Sigmoid colon (tissue), 7 donors: Measurements from ENCODE around the gene DMRTA1. TPM values are rescaled to one million over a fixed set of nuclear protein-coding genes. Genes with fewer than 3 reads are reported as not detected.
"Not testable (repeated sequence)": the region's sequence is repeated elsewhere in the genome, so short reads cannot be mapped to it uniquely, and the experiment has no call there.

Experiments used
- DNase-seq: peaks from one replicate; pipeline ENCODE4 v3.0.0-alpha.2; 2019
- H3K27ac ChIP-seq, 4 donors: fragments of 200-600 bp; sonication (generic); one replicate each; pipeline ENCODE4 v1.5.1; 2016 to 2019; ENCODE audit warnings: mild to moderate bottlenecking in 1 of 4
- H3K27me3 ChIP-seq, 3 donors: fragments of 200-600 bp; sonication (generic); one replicate each; pipeline ENCODE4 v1.5.1; 2019; ENCODE audit warnings: mild to moderate bottlenecking in 1 of 3
- H3K36me3 ChIP-seq, 4 donors: fragments of 200-600 bp; sonication (generic); one replicate each; pipeline ENCODE4 v1.5.1; 2016 to 2019
- H3K4me1 ChIP-seq, 4 donors: fragments of 200-600 bp; sonication (generic); one replicate each; pipeline ENCODE4 v1.5.1; 2017 to 2019
- H3K4me3 ChIP-seq, 4 donors: fragments of 200-600 bp; sonication (generic); one replicate each; pipeline ENCODE4 v1.5.1; 2017 to 2019; ENCODE audit warnings: mild to moderate bottlenecking in 2 of 4, moderate library complexity in 1 of 4
- H3K9me3 ChIP-seq, 4 donors: fragments of 200-600 bp in 3 of 4; sonication (generic) in 3 of 4; one replicate each; pipeline versions ENCODE4 v1.5.1 to v1.6.1; 2013 to 2019
- CTCF ChIP-seq, 4 experiments: fragments of 450-650 bp in 3 of 4; fragments of 200-600 bp in 1 of 4; IDR thresholded peaks; one replicate each; pipeline ENCODE4 v1.5.1; 2016 to 2019; ENCODE audit warnings: antibody characterized with exemption in 4 of 4, mild to moderate bottlenecking in 3 of 4, moderate library complexity in 2 of 4
- EP300 ChIP-seq, 4 donors: sonication (generic); formaldehyde crosslinking; IDR thresholded peaks; one replicate each; pipeline ENCODE4 v1.6.1; 2017; ENCODE audit warnings: antibody characterized with exemption in 4 of 4
- POLR2A ChIP-seq, 2 donors: fragments of 450-650 bp; IDR thresholded peaks; one replicate each; pipeline ENCODE4 v1.6.1; 2016; ENCODE audit warnings: antibody characterized with exemption in 2 of 2, mild to moderate bottlenecking in 2 of 2, moderate library complexity in 2 of 2
- POLR2AphosphoS5 ChIP-seq, 4 donors: sonication (generic); formaldehyde crosslinking; IDR thresholded peaks; one replicate each; pipeline ENCODE4 v1.6.1; 2017; ENCODE audit warnings: antibody characterized with exemption in 4 of 4
- WGBS, 2 donors: extraction: QIAGEN DNeasy Blood & Tissue Kit; methylation state at CpG; one replicate each; pipeline ENCODE4 v1.1.7; 2013; 5-methylcytosine and 5-hydroxymethylcytosine counted together
- intact Hi-C: fragments of 100-400 bp; cut with DNase I; formaldehyde crosslinking; loops from one replicate; pipeline ENCODE4 v1.15.1; 2023
- polyA plus RNA-seq, 3 donors: library from polyadenylated mRNA; stranded (reverse); fragments of 200-250 nt; gene quantifications; one replicate each; pipeline ENCODE4 v1.2.3, GENCODE V29; 2013
- total RNA-seq, 4 donors: library from RNA; depleted of rRNA; stranded (reverse); fragments of >200 nt; gene quantifications; one replicate each; pipeline ENCODE4 v1.1.0, GENCODE V29; 2016
- donor health status: healthy with polysubstance abuse.
- donor health status: Bipolar disorder and iron deficiency.
- donor health status: healthy.

The DMRTA1 gene
- total and polyA plus RNA-seq, 7 donors = 0.20 to 2.1 (median 0.83) TPM

- intact Hi-C loops = no loop called here
- WGBS, 2 donors = 77 to 79% methylated on average over 2 of the region's 2 CpGs
- H3K27ac ChIP-seq = no peak overlapping the region
- no peak overlapping the region for H3K4me3 ChIP-seq
- no peaks in the 10 kb centered on the region for H3K4me1 ChIP-seq
- H3K36me3 ChIP-seq = no peaks in the 10 kb centered on the region
- H3K9me3 ChIP-seq = peaks cover 0 to 2% (median 0%) of the 10 kb centered on the region in 4 donors
- TF ChIP-seq POLR2A (IDR thresholded peaks at IDR 0.05) (no peak), POLR2AphosphoS5 (IDR thresholded peaks at IDR 0.05) (no peak), EP300 (IDR thresholded peaks at IDR 0.05) (no peak), CTCF (IDR thresholded peaks at IDR 0.05) (no peak)
- no peaks in the 10 kb centered on the region for H3K27me3 ChIP-seq
- DNase-seq = no peak
Observed at GRCh38 chr9:22481566-22481965, 34.9 kb downstream of the DMRTA1 start.

GRCh38 chr9:22483528-22484070 is 37.0 kb downstream of the DMRTA1 start:
- H3K9me3 ChIP-seq = peaks cover 0 to 2% (median 0%) of the 10 kb centered on the region in 4 donors
- H3K27me3 ChIP-seq = no peaks in the 10 kb centered on the region
- TF ChIP-seq POLR2A (IDR thresholded peaks at IDR 0.05) (no peak), POLR2AphosphoS5 (IDR thresholded peaks at IDR 0.05) (no peak), CTCF (IDR thresholded peaks at IDR 0.05) (no peak), EP300 (IDR thresholded peaks at IDR 0.05) (no peak)
- 74 to 82% methylated on average over 1 of the region's 1 CpG for WGBS, 2 donors
- H3K27ac ChIP-seq = no peak overlapping the region
- no peaks in the 10 kb centered on the region for H3K36me3 ChIP-seq
- no peaks in the 10 kb centered on the region for H3K4me1 ChIP-seq
- no peak for DNase-seq
- H3K4me3 ChIP-seq = no peak overlapping the region
- intact Hi-C loops = no loop called here

GRCh38 chr9:22496197-22496596 is 49.6 kb downstream of the DMRTA1 start:
- H3K27ac ChIP-seq, H3K36me3 ChIP-seq, H3K4me3 ChIP-seq, H3K27me3 ChIP-seq, intact Hi-C loops, H3K9me3 ChIP-seq, DNase-seq, H3K4me1 ChIP-seq: not testable (repeated sequence)
- 56 to 66% methylated on average over 4 of the region's 4 CpGs for WGBS, 2 donors
